CD4-positive, alpha-beta T cell treated with Interleukin-1 beta for 1 hour (primary cell): ENCODE measurements around the gene HSD11B1L.

Source experiments
- DNase-seq, 2 donors: peaks; one replicate each; pipeline ENCODE4 v3.0.0-alpha.2; 2020 to 2022

HSD11B1L gene

GRCh38 chr19:5667751-5668271, 13.0 kb upstream of the HSD11B1L start:
- no peak for DNase-seq

- no peak for DNase-seq
Observed at GRCh38 chr19:5669212-5669611, 11.6 kb upstream of the HSD11B1L start.

DNA sequence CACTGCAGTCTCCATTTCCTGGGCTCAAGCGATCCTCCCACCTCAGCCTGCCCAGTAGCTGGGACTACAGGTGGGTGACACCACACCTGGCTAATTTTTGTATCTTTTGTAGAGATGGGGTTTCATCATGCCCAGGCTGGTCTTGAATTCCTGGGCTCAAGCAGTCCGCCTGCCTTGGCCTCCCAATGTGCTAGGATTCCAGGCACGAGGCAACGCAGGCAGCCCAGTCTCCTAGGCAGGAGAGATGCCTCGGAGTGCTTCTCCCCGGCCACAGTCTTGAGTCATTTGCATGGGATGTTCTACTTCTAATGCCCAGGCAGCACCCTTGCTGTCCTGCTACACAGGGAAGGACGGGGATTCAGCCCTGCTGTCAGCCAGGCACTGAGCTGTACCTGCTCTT, 9.2 kb upstream of the HSD11B1L start:
- no peak for DNase-seq

DNA sequence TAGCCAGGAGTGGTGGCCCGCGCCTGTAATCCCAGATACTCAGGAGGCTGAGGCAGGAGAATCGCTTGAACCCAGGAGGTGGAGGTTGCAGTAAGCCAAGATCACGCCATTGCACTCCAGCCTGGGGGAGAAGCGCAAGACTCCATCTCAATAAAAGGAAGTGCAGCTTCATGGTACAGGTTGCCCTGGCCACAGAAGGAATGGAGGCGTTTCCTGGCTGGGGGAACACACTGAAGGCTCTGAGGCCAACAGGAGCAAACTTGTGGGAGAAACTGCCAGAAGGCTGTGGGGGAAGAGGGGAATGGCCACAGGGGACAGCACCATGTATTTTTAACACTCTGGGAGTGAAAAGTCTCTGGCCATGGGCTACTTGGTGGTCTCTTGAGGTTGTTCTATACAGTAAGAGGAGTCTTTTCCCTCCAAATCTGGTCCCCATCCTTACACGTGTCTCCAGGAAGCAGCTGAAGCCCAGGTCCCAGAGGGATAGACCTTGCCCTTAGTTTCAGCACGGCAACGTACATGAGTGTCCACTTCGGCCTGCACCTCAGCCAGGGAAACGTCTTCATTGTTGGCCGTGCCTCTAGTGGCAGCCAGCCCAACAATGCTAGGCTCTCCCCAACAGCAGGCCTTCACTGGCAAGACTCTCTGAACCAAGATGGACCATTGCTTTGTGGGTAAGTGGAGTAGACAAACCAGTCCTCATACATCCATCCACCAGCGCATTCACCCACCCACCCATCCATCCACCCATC, 7.9 kb upstream of the HSD11B1L start:
- no peak for DNase-seq

DNA sequence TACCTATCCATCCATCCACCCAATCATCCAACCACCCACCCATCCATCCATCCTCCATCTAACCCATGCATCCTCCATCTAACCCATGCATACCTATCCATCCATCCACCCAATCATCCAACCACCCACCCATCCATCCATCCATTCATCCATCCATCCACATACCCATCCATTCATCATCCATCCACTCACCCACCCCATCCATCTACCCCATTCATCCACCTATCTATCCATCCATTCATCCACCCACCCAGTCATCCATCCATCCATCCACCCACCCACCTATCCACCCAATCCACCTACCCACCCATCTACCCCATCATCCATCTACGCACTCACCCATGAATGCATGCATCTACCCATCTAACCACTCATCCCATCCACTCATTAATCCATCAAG, 7.1 kb upstream of the HSD11B1L start:
- no peak for DNase-seq

DNA sequence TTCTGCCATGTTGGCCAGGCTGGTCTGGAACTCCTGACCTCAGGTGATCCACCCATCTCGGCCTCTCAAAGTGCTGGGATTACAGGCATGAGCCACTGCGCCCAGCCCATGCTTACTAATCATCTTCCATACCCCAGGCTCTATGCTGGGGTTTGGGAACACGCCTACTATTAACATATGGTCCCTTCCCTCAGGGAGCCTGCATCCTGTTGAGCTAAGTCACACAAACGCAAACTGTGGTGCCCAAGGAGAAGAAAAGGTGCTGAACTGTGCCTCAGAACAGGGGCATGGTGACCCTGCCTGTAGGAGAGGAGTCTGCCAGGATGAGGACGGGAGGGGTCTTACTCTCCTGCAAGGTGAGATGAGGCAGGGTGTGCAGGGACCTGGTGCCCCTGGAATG, 6.1 kb upstream of the HSD11B1L start:
- no peak for DNase-seq

DNA sequence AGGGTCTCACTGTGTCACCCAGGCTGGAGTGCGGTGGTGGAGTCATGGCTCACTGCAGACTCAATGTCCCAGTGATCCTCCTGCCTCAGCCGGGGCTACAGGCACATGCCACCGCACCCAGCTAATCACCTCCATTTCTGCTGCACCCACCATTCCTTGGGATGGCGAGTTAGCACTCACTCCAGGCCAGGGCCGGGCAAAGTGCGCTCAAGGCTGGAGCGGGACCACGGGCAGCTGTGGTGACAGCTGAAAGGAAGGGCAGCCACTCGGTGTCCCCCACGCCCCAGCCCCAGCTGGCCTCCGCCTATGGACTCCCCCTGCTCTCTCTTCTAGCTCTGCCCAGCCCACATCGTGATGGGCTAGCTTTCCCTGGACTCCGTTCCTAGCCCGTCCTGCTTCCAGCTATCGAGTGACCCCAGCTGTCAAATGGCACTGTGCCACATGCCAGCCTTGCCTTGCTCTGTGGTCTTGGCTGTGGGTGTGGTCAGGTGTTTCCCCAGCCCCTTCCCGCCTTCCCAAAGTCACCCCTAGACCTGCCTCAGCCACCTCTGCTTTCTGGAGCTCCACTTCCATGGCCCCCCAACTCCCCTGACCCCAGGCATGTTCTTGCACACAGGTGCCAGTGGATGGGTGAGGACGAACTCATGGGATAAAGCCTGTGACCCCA, 4.6 kb upstream of the HSD11B1L start:
- DNase-seq: no peak

GRCh38 chr19:5676772-5677105, 4.1 kb upstream of the HSD11B1L start:
- no peak for DNase-seq

GRCh38 chr19:5677136-5677535, 3.7 kb upstream of the HSD11B1L start:
- DNase-seq: no peak

DNA sequence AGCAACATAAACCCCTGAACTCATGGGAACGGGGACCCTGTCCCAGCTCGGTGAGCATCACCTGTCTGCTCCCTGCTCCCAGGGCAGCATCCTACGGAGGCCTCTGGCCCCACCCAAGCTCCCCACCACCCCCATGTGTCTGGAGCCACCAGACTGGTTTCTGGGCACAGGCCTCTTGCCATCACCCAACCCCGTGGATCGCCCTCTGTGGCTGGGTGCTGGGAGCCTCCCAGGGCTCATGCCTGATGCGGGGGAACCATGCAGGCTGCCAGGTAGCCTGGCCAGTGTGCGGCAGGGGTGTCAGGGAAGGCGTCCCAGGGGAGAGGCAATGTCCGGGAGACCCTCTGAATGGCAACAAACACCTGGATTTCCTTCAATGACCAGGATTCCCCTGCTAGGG, 3.2 kb upstream of the HSD11B1L start:
- no peak for DNase-seq

- no peak for DNase-seq
Observed at GRCh38 chr19:5678071-5678718, 2.6 kb upstream of the HSD11B1L start.

DNA sequence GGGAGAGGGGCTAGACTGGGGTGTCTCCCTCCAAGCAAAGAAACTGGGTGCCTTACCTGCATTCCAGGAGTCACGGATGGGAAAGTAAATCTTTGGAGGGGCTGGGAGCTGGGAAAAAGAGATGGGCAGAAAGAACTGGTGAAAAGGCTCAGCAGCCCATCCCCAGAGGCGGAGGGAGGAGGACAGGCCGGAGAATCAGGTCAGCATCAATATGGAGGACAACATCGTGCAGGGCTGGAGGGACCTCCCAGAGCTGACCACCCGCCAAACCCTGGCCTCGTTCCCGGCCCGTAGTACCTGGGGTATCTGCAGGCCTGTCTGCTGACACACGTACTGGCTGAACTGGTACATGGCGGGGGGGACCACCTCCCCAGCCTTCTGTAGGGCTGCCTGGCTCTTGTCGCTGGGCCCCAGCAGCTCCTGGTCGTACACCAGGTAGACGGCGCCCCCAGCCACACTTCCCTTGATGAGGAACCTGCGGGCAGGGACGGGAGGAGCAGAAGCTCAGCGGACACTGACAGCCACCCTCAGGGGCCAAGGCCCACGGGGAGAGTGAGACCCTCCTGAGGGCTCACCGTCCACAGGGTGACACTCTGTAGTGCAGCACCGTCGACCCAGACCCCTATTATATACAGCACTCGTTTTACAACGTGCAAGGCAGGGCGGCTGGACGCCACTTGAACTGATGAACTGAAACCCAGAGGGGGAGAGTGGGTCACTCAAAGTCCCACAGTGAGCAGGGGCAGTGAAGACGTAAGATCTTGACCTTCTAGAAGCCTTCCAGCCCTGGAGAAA, 1.3 kb upstream of the HSD11B1L start:
- DNase-seq: no peak

DNA sequence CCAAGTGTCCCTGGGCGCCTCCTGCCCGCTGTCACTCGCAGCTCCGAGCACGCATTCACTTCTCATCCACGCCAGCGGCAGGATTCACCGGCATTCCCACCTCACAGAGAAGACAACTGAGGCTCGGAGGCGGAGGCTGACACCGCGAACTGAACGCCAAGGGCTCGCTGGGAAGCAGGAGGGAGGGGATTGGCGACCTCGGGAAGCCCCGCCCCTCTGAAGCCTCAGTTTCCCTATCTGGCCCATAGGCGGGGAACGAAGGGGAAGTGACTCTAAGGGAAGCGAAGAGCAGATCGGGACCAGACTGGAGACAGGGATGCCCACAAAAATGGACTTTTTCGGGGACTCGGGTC, 767 bp upstream of the HSD11B1L start:
- no peak for DNase-seq

DNA sequence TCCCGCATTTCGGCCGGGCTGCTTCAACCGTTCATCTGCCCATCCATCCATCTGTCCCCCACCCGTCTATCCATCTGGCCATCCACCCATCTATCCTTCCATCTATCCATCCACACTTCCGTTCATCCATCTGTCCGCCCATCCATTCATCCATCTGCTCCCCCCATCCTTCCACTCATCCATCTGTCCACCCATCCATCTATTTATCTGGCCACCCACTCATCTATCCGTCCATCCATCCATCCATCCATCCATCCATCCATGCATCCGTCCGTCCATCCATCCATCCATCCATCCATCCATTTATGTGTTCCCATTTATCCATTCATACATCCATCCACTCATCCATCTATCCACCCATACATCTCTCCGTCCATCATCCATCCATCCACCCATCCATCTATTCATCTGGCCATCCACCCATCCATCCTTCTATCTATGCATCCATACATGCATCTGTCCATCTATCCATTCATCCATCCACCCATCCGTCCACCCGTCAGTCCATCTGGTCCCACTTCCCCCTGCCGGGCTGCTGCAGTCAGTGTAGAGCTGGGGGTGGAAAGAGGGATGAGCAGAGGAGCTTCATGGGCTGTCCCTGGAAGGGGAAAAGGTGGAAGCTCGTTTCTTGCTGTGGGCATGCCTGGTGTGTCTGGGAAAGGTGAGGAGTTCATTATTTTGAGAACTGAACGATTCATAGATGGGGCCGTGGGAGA, 722 bp downstream of the HSD11B1L start:
- DNase-seq: no peak

DNA sequence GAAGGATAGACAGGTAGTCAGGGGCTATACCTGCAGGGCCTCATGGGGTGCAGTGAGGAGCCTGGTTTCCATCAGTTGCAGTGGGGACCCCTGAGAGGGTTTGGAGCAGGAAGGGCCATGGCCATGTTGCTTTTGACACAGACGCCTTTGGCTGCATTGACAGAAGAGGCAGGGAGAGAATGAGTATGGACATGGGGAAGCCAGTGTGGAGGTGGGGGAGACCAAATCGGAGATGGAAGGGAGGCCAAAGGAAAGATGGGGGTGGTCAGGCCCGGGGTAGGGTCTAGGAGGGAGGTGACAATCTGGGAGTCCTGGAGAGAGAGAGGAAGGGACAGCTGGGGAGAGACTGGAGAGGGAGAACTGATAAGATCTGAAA, 1.3 kb downstream of the HSD11B1L start:
- no peak for DNase-seq

DNA sequence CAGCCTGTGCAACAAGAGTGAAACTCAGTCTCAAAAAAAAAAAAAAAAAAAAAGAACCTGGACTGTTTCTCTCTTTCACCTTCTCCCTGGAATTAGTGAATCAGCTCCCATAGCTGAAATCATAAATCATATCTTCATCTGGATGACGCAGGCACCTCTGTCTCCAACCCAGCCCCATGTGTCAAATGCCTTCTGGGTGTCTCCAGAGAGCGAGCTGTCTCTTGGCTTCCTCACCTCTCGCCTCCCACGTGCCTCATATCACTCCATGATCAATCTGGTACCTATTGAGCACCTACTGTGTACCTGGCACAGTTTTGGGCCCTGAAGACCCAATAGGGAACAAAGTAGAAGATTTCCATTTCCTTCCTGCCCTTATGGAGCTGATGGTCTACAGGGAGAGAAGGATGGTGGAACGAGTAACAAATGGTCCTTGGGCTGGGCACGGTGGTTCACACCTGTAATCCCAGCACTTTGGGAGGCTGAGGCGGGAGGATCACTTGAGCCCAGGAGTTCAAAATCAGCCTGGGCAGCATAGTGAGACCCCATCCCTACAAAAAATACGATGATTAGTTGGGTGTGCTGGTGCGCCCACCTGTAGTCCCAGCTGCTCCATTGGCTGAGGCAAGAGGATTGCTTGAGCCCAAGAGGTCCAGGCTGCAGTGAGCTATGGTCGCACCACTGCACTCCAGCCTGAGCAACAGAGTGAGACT, 2.5 kb downstream of the HSD11B1L start:
- DNase-seq: no peak

DNA sequence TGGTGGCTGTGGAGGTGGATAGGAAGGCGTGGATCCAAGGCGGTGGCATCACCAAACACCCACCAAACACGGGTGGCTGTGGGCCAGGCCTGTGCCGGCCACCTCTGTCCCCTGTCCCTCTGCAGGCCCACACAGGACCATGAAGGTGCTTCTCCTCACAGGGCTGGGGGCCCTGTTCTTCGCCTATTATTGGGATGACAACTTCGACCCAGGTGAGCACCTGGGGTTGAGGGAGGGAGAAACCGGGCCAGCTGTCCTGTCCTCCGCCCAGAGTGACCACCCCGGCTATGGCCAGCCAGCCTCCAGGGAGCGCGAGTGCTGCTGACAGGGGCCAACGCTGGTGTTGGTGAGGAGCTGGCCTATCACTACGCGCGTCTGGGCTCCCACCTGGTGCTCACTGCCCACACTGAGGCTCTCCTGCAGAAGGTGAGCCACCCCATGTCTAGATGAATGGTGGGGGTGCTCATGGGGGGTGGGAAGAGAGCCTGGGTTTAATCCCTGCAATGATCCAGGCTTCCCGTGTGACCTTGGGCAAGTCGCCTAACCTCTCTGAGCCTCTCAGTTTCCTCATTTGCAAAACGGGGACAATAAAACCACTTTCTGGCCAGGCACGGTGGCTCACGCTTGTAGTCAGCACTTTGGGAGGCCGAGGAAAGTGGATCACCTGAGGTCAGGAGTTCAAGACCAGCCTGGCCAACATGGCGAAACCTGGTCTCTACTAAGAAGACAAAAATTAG, 4.0 kb downstream of the HSD11B1L start:
- no peak for DNase-seq

GRCh38 chr19:5686326-5686646, 5.5 kb downstream of the HSD11B1L start:
- DNase-seq: no peak

GRCh38 chr19:5686647-5687359, 6.0 kb downstream of the HSD11B1L start:
- peak; percentile 95 to 96 for DNase-seq

- DNase-seq: no peak
Observed at GRCh38 chr19:5687360-5688198, 6.8 kb downstream of the HSD11B1L start.
